DLD1 (cell line): ENCODE results near the gene C14orf93.
"Not testable (repeated sequence)": the region's sequence is repeated elsewhere in the genome, so short reads cannot be mapped to it uniquely, and the experiment has no call there.

Source experiments
- in situ Hi-C: cut with HindIII; loops from 2 replicates; pipeline ENCODE4 v1.10.0; 2017; ENCODE audit warnings: low sequenced_read_pairs

Gene C14orf93

GRCh38 chr14:22977684-22978486, 32.1 kb downstream of the C14orf93 start:
- in situ Hi-C loops: no loop called here

DNA sequence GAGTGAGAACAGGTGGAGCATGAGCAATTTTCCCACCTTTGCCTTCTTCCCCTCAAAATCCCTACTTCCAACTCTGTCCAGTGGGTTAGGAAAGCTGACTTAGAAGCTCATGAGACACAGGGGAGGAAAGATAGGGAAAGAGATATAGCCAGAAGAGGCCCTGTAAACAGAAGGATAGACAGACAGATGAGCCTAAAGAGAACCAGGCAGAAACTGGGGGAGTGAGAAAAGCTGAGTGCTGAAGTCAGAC, 32.6 kb downstream of the C14orf93 start:
- in situ Hi-C loops: no loop called here

- in situ Hi-C loops: no loop called here
Observed at GRCh38 chr14:22976620-22977433, 33.1 kb downstream of the C14orf93 start.

GRCh38 chr14:22974530-22975313, 35.2 kb downstream of the C14orf93 start:
- in situ Hi-C loops: no loop called here

DNA sequence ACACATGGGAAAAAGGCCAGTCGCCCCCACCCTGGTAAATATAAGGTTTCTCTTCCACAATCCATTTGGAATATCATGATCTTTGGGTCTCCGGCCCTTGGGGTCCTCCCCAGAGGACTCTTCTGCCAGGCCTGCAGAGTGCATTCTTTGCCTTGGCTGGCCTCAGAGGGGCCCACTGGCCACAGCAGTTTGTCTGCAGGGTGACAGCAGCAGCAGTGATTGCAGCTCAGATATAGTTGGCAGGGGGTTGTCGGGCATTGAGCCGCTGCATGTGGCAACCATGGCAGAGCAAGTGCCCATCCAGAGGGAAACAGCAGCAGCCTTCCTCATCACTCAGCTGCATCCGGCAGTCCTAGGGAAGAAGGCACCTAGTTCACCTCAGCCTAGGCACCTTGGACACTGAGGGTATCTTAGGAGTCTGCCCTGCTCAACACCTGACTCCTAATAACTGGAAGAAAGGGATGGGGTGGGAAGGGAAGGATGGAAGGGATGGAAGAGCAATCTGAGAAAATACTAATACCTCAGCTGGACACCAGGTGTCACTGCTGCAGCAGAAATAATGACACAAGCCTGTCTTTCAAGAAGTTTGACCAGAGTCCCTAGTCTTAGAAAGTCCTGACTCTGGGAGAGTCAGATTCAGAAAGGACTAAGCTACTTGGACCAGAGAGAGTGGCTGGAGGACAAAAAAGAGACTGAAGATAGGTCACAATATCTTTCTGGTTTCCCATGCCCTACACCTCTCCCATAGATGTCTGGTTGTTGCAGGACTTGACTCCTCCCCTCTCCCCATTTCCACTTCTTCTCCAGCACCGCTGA, 36.5 kb downstream of the C14orf93 start:
- in situ Hi-C loops: no loop called here

GRCh38 chr14:22972313-22972930, 37.5 kb downstream of the C14orf93 start:
- in situ Hi-C loops: no loop called here

DNA sequence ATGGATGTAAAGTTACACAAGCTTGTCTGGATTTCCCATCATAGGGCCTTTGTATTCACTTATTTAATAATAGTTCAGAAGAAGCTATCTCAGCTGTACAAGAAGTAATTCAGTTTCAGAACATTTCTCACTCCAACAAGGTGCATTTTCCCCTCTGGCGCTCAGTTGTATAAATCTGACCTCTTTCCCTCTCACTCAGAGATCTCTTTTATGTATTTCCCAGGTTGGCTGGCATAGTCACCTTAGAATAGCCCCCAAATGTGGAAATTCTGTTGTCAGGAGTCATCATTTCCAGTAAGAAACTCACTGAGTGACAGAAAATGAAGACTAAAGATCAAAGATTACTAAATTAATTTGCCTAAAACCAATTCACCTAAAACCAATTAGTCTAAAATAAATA, 38.8 kb downstream of the C14orf93 start:
- in situ Hi-C loops: no loop called here

GRCh38 chr14:22966783-22967269, 43.1 kb downstream of the C14orf93 start:
- in situ Hi-C loops: no loop called here

GRCh38 chr14:22965916-22966782, 43.8 kb downstream of the C14orf93 start:
- in situ Hi-C loops: not testable (repeated sequence)

- in situ Hi-C loops: no loop called here
Observed at GRCh38 chr14:22962061-22962676, 47.8 kb downstream of the C14orf93 start.

- in situ Hi-C loops: no loop called here
Observed at GRCh38 chr14:22955702-22956569, 54.0 kb downstream of the C14orf93 start.

DNA sequence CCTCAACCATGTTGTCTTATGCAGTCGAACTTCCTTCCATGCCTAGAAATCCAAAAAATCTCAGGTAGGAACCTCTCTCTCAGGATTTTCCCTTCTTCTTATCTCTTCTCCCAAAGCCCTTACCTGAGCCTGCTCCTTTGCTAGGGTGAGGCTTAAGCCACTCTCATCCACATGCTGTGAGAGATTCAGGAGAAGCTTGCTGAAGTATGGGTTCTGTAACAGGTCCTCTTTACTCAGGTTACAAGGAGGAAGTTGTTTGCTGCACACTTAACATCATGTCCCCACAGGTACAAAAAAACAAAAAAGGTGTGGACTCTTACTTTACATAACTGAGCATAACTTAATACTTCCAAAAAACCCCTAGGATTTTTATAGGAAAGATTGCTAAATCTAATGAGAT, 57.5 kb downstream of the C14orf93 start:
- in situ Hi-C loops: no loop called here

DNA sequence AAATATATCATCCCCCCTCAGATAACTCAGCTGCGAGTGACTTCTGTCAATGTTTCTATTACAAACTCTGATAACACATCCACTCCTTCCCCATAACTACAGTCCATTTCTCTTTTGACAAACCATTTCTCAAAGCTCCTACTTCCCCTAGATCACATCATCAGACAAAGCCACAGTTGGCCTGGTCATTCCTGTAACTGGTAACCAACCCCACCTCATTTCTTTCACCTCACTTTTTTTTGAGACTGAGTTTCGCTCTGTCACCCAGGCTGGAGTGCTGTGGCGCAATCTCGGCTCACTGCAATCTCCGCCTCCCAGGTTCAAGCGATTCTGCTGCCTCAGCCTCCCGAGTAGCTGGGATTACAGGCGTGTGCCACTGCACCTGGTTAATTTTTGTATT, 58.1 kb downstream of the C14orf93 start:
- in situ Hi-C loops: not testable (repeated sequence)

DNA sequence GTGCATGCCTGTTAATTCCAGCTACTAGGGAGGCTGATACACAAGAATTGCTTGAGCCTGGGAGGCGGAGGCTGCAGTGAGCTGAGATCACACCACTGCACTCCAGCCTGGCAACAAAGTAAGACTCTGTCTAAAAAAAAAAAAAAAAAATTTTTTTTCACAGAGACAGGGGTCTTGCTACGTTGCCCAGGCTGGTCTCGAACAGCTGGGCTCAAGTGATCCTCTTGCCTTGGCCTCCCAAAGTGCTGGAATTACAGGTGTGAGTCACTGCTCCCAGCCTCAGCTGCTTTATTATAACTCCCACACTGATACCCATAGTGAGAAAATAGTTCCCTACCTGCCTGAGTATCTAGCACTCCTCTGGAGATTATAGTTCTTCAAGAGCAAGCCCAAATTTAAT, 64.3 kb downstream of the C14orf93 start:
- in situ Hi-C loops: no loop called here

GRCh38 chr14:22939684-22940083, 70.3 kb downstream of the C14orf93 start:
- in situ Hi-C loops: no loop called here
